GM12801 (cell line): ENCODE results near the gene ECI2.

Source experiments
- CTCF ChIP-seq: IDR thresholded peaks from one replicate; pipeline ENCODE4 v1.5.1; 2011; ENCODE audit warnings: control low read depth; ENCODE audit not compliant: insufficient read length; ENCODE audit errors: extremely low read depth

ECI2 gene

GRCh38 chr6:4078691-4079471 is 56.5 kb downstream of the ECI2 start, which contains the start of gene FAM217A:
Gene FAM217A, minus strand, starts transcription at chr6:4079137. Its CDS starts 1,723 bp downstream, at chr6:4077414.
- TF ChIP-seq CTCF = no peak

GRCh38 chr6:4074478-4075235 is 60.7 kb downstream of the ECI2 start:
- no peak for TF ChIP-seq CTCF

GRCh38 chr6:4071330-4071729 is 64.0 kb downstream of the ECI2 start:
- no peak for TF ChIP-seq CTCF

- TF ChIP-seq CTCF = no peak
These were observed 66.2 kb downstream of the ECI2 start for GRCh38 chr6:4069199-4069598.

GRCh38 chr6:4067673-4068072 is 67.7 kb downstream of the ECI2 start:
- TF ChIP-seq CTCF = no peak

- TF ChIP-seq CTCF = no peak
These were observed 69.2 kb downstream of the ECI2 start for GRCh38 chr6:4066029-4066755.
